ENCODE results near the gene BID. TPM values are rescaled to one million over a fixed set of nuclear protein-coding genes. Genes with fewer than 3 reads are reported as not detected.
A peak's percentile ranks its signal among the peaks of the same experiment; 100 is the strongest.

BID gene
- total and polyA plus RNA-seq, 2 of the 4 experiments (the other 2 are of a cell fraction): 69.5 to 240 TPM

GRCh38 chr22:17808693-17809403 lies 34.6 kb upstream of the BID start:
- CTCF ChIA-PET: no interaction called here
- in situ Hi-C loops (cut with MboI; ENCODE audit: low sequenced_read_pairs): loop anchor here (25.0 kb wide), 1 partner anchor 722 kb away; the partner anchor contains the start of gene IL17RA

More at GRCh38 chr22:17808693-17809403, 34.6 kb upstream of the BID start:
- Histone ChIP-seq H3K4me2 (ENCODE audit: low read depth, low read length) (no peak overlapping the region), H2BK15ac (ENCODE audit: low read depth, low read length) (no peak overlapping the region), H4K5ac (ENCODE audit: low read depth, low read length) (no peak overlapping the region), H3K79me1 (ENCODE audit: low read depth in 1 of 2, low read length in 2 of 2) (no peaks in the 10 kb centered on the region), H2AFZ (replicated peaks; ENCODE audit: low read length, poor library complexity) (no peak overlapping the region), H3K18ac (ENCODE audit: low read depth, low read length) (no peak overlapping the region), H4K20me1 (ENCODE audit: insufficient read depth, low read length) (no peaks in the 10 kb centered on the region), H2BK120ac (ENCODE audit: low read depth, low read length) (no peak overlapping the region), H3K27ac (ENCODE audit: insufficient read depth, low read length) (no peak overlapping the region), H3K4ac (ENCODE audit: low read depth, low read length) (no peak overlapping the region), H3K9ac (ENCODE audit: low read depth, low read length) (no peak overlapping the region), H2AK5ac (ENCODE audit: low read depth, low read length) (no peak overlapping the region), H3K36me3 (ENCODE audit: control insufficient read depth, insufficient read depth, low read length) (peaks cover 35% of the 10 kb centered on the region), H3K9me3 (ENCODE audit: control insufficient read depth, insufficient read depth, low read length) (no peaks in the 10 kb centered on the region), H2AK9ac (replicated peaks; ENCODE audit: low read depth, low read length, poor library complexity) (no peak overlapping the region), H4K91ac (ENCODE audit: insufficient read depth, low read depth, low read length) (no peak overlapping the region), H2BK5ac (ENCODE audit: low read depth, low read length, poor library complexity, severe bottlenecking) (no peak overlapping the region), H3K9me1 (ENCODE audit: insufficient read depth, low read length) (no peaks in the 10 kb centered on the region), H3K4me1 (ENCODE audit: control insufficient read depth, insufficient read depth, low read length) (peaks cover 9% of the 10 kb centered on the region), H3K27me3 (ENCODE audit: control insufficient read depth, insufficient read depth, low read length) (no peaks in the 10 kb centered on the region), H3K56ac (ENCODE audit: extremely low read depth, insufficient read depth, low read length) (no peak overlapping the region), H2BK20ac (ENCODE audit: low read depth, low read length) (no peak overlapping the region), H3K14ac (replicated peaks; ENCODE audit: low read depth, low read length) (no peak overlapping the region), H3K4me3 (ENCODE audit: insufficient read depth, low read depth, low read length) (no peak overlapping the region), H4K8ac (ENCODE audit: low read depth in 2 of 2, low read length in 2 of 2) (no peak overlapping the region), H3K23ac (ENCODE audit: low read depth, low read length) (no peak overlapping the region)
- POLR2A ChIA-PET (ENCODE audit: unreplicated experiment): no interaction called here
- intact Hi-C loops (cut with micrococcal nuclease): no loop called here
- 80% methylated on average over 13 of the region's 25 CpGs; no CpG with 5 or more reads in 1 of the 2 experiments for WGBS, 2 experiments (ENCODE audit: extremely low coverage in 2 of 2, insufficient read length in 1 of 2)
- TF ChIP-seq NFE2L2 (IDR thresholded peaks at IDR 0.05; ENCODE audit: low read depth, low read length): no peak
- no peak for TF ChIP-seq MXI1 (IDR thresholded peaks at IDR 0.05; ENCODE audit: borderline replicate concordance, low read depth, low read length)
- TF ChIP-seq FOS (IDR thresholded peaks at IDR 0.05; ENCODE audit: low read depth, low read length): no peak
- TF ChIP-seq USF2 (IDR thresholded peaks at IDR 0.05; ENCODE audit: low read depth, low read length): no peak
- TF ChIP-seq SMC3 (IDR thresholded peaks at IDR 0.05; ENCODE audit: low read depth, low read length): no peak
- no peak for TF ChIP-seq ELK1 (IDR thresholded peaks at IDR 0.05; ENCODE audit: borderline replicate concordance, low read depth, low read length)
- TF ChIP-seq MAZ (IDR thresholded peaks at IDR 0.05; ENCODE audit: borderline replicate concordance, low read depth, low read length): no peak
- TF ChIP-seq CTCF (conservative IDR thresholded peaks at IDR 0.05; ENCODE audit: low read depth, low read length): no peak
- TF ChIP-seq MAFK (IDR thresholded peaks at IDR 0.05; ENCODE audit: low read depth, low read length): no peak
- TF ChIP-seq RFX5 (IDR thresholded peaks at IDR 0.05; ENCODE audit: low read depth, low read length): no peak
- no peak for TF ChIP-seq CHD1 (IDR thresholded peaks at IDR 0.05; ENCODE audit: low read depth, low read length)
- BruUV-seq (replicated peaks): no TSS peak
- peak; percentile 6 for DNase-seq
- no peak for ATAC-seq (ENCODE audit: low read depth)
- dilution Hi-C loops (cut with HindIII; ENCODE audit: low sequenced_read_pairs, unreplicated experiment): no loop called here
